Panc1 (cell line): ENCODE data around the gene KRTAP6-2.

ENCODE experiments used
- TF ChIP-seq, protein P1 (sequence below): fragments of 450-650 bp; IDR thresholded peaks from 2 replicates; pipeline ENCODE4 v1.5.1; 2017; ENCODE audit warnings: mild to moderate bottlenecking
- TF ChIP-seq, protein P2 (sequence below), 2 experiments: IDR thresholded peaks; 2 replicates each; pipeline ENCODE4 v1.6.1; 2011 to 2012; ENCODE audit warnings: low read depth in 2 of 2, control low read depth in 1 of 2, low read length in 1 of 2, mild to moderate bottlenecking in 1 of 2, moderate library complexity in 1 of 2; ENCODE audit not compliant: insufficient read depth in 1 of 2

DNA sequence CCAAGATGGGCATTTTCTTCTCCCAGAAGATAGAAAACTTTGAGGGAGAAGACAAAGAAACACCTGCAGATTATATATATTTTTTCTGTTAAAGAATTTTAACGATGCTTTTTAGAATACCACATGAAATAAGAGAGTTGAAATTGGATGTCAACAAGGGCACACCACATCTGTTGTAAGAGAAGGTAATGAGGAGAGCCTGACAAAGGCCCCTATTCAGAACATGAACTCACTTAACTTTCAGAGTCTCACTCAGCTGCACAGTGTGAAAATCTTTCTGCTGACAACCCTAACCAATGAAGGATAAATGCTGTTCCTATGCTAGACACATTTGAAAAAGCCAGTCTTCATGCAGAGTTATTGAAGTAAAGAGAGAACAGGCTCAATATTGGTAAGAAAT, 15.8 kb downstream of the KRTAP6-2 start:
- TF ChIP-seq, protein P1, sequence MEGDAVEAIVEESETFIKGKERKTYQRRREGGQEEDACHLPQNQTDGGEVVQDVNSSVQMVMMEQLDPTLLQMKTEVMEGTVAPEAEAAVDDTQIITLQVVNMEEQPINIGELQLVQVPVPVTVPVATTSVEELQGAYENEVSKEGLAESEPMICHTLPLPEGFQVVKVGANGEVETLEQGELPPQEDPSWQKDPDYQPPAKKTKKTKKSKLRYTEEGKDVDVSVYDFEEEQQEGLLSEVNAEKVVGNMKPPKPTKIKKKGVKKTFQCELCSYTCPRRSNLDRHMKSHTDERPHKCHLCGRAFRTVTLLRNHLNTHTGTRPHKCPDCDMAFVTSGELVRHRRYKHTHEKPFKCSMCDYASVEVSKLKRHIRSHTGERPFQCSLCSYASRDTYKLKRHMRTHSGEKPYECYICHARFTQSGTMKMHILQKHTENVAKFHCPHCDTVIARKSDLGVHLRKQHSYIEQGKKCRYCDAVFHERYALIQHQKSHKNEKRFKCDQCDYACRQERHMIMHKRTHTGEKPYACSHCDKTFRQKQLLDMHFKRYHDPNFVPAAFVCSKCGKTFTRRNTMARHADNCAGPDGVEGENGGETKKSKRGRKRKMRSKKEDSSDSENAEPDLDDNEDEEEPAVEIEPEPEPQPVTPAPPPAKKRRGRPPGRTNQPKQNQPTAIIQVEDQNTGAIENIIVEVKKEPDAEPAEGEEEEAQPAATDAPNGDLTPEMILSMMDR: no peak
- TF ChIP-seq, protein P2, sequence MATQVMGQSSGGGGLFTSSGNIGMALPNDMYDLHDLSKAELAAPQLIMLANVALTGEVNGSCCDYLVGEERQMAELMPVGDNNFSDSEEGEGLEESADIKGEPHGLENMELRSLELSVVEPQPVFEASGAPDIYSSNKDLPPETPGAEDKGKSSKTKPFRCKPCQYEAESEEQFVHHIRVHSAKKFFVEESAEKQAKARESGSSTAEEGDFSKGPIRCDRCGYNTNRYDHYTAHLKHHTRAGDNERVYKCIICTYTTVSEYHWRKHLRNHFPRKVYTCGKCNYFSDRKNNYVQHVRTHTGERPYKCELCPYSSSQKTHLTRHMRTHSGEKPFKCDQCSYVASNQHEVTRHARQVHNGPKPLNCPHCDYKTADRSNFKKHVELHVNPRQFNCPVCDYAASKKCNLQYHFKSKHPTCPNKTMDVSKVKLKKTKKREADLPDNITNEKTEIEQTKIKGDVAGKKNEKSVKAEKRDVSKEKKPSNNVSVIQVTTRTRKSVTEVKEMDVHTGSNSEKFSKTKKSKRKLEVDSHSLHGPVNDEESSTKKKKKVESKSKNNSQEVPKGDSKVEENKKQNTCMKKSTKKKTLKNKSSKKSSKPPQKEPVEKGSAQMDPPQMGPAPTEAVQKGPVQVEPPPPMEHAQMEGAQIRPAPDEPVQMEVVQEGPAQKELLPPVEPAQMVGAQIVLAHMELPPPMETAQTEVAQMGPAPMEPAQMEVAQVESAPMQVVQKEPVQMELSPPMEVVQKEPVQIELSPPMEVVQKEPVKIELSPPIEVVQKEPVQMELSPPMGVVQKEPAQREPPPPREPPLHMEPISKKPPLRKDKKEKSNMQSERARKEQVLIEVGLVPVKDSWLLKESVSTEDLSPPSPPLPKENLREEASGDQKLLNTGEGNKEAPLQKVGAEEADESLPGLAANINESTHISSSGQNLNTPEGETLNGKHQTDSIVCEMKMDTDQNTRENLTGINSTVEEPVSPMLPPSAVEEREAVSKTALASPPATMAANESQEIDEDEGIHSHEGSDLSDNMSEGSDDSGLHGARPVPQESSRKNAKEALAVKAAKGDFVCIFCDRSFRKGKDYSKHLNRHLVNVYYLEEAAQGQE (IDR thresholded peaks at IDR 0.05; ENCODE audit: insufficient read depth in 1 of 2, low read depth in 2 of 2, low read length in 1 of 2): no peak
